Measurements from ENCODE around the gene COX8A.

COX8A gene

DNA sequence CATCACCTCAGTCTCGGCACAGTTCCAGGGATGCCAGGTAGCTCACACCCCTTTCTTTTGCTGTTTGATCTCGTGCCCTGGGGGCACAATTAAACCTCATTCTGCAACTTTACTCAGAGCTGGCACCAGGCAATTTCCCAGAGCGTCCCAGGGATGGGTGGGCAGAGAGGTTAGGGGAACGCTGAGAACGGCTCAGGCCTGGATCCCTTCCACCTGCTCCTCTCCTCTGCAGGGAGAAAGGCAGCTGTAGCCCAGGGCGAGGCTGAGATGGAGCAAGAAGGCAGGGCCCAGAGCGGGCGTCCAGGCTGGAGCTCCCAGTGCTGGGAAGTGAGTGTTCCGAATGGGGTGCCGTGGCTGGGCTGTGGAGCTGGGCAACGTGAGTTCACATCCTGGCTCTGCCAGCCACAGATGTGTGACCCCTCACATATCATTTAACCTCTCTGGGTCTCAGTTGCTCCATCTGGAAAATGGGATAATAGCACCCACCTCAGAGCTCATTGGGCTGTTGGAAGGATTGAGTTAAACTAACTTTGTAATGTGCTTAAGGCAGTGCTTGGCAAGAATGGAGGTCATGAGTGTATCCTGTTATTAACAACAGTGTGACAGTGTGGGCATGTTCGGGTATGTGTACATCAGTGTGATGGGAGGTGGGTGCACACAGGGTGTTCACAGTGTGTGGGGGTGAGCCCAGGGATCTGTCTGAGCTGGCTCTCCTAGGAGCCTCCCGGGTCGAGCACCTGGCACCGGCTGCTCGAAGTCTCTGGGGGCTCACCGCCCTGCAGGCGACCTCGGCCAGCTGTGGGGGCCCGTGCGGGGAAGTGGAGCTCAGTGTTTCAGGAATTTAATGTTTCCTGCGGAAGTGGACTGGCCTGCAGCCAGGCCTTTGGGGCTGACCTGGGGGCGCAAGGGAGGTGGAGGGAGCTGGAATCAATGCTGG, 27.3 kb downstream of the COX8A start:
- DNase-seq (ENCODE audit: low read depth in 2 of 2) = no peak

DNA sequence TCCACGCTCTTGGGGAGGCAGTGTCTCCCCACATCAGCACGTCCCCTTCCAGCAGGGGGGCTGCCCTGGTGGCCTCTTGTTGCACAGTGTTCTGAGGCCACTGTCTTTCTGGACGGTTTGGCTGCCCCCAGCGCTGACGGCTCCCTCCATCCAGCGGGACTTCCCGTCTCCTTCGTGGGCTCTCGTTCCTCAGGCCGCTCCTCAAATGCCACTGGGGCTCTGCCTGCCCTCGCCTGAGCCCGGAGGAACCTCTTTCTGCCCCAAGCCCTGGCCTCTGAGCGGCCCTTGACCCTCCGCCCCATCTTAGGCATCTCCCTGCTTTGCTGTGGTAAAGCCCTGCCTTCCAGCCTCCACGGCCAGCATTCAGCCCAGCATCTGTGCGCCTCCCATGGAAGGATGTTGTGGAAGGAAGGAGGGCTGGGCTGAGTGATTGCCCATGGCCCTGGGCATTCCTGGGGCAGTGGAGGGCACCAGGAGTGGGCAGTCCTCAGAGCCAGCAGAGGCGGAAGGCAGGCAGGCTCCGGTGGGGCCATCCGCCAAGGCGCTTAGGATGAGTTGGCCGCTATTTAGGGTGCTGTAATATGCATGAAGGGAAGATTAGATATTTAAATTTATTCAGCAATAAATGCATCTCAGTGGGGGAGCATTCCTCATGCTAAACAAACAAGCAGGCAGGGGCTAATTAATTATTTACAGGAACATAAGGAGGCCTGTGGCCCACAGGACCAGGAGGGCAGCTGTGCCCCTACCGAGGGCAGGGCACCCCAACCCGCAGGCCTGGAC, 29.6 kb downstream of the COX8A start:
- no peak for DNase-seq (ENCODE audit: low read depth in 2 of 2)

DNA sequence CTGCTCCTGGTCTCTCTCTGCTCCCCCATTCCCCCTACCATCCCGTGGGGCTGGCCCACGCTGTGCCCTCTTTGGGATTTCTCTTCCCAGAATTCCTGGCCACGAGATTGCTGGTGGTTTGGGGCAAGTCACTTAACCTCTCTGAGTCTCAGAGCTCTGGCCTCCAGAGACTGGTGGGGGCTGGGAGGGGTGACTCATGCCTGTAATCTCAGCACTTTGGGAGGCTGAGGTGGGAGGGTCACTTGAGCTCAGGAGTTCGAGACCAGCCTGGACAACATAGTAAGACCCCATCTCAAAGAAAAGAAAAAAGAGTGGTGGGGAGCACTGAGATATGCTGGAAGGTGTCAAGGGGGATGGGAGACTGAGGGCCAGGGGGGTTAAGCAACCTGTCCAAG, 30.2 kb downstream of the COX8A start:
- DNase-seq (ENCODE audit: low read depth in 2 of 2) = no peak

DNA sequence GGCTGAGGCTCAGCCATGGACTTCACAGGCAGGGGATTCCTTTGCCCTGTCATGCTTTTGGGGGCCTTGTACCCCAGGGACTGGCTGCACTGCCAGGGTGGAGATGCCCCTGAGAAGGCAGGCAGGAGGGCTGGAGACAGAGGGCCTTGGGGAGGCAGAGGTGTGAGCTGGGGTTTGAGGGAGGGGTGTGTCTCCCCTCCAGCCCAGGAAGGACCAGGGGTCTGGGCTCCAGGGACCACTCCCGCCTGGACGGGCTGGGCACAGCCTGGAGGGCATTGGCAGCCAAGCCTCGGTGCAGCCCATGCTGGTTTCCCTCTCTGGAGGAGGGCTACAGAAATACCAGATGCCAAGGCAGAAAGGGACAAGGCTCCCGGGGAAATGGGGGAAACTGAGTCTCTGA, 31.3 kb downstream of the COX8A start:
- DNase-seq (ENCODE audit: low read depth in 2 of 2) = no peak

DNA sequence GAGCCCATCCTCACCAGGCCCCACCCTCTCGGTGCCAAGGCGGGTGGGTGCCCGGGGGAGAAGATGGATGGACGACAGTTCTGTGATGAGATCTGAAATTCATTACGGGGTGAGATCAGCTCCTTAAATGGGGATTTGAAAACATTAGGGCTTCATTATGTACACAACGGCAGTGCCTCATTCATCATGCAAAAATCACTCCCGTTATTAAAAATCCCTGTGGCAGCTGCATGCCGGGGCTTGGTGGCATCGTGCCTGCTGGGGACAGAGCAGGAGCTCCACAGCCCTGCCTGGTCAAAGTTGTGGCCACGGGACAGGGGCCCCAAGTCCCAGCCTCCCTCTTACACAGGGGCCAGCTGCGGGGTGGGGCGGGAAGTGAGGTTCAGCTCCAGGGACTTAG, 32.0 kb downstream of the COX8A start:
- no peak for DNase-seq (ENCODE audit: low read depth in 2 of 2)

DNA sequence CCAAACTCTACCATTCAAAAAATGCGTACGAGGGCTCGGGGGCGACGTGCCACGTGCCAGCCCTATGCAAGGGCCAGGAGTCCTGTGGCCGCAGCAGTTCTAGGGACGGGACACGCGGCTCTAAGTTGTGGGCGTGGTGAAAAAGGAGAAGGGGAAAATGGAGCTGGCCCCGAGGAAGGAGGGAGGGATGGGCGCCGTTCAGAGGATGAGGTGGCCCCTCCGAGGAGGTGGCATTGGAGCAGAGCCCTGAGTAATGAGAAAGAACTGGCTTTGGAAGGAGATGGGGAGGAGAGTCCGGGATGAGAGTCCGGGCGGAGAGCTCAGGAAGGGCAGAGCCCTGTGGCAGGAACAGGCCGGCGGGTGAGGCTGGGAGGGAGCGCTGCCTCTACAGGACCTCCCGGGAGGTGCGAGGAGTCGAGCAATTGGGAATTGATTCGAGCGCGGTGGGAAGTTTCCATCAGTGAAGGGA, 32.8 kb downstream of the COX8A start:
- no peak for DNase-seq (ENCODE audit: low read depth in 2 of 2)

DNA sequence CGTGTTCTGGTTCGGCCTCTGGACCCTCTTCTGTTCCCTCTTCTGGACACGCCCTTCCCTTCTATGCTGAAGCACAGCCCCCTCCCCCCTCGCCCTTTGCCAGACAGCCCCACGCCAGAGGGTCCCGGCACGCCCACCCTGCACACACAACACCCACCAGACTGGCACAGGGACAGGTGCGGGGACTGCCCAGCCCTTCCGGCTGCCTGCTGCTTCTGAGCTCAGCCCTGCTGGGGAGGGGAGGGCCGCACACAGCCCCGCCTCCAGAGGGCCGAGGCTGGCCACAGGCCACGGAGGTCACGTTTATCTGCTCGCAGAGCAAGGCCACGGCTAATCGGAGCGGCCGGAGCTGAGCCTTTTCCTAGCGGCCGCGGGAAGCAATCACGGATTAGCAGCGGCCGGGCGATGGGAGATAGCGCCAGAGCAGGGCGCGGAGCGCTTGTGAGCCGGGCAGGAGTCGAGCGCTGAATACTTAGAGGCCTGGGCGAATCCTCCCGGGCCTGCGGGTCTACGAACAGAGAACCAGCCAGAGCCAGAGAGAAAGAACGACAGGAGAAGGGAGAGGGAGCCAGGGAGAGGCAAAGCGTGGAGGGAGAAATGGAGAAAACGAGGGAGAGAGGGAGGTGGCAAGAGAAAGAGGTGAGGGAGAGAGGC, 33.3 kb downstream of the COX8A start:
- DNase-seq (ENCODE audit: low read depth in 2 of 2) = no peak

DNA sequence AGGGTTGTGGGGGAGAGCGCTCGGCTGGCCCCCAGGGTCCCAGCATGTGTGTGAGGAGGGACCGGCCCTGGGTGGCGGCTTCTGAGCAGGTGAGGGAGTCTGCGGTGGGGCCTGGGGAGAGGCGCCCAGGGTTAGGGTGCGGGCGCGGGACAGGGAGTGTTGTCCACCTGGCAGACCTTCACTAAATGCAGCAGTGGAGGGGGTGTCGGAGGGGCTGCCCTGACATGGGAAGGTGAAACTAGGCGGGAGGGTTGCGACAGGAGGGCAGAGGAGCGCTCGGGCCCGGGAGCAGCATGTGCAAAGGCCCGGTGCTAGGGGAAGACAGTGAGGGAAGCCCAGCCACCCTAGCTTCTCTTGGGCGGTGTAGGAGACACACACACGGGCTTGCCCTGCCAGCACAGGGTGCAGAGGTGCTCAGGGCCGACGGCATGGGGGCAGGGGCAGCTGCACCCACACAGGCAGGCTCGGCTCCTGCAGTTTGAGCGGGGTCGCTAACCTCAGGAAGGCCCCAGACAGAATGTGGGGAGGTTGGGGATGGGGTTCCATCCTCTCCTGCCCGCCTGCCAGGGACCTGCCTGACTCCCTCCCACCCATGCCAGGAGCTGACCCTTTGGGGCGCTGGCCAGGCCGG, 34.0 kb downstream of the COX8A start:
- DNase-seq (ENCODE audit: low read depth in 2 of 2) = no peak

- DNase-seq (ENCODE audit: low read depth in 2 of 2) = no peak
These were observed 34.7 kb downstream of the COX8A start for GRCh38 chr11:64008914-64009633.

- DNase-seq (ENCODE audit: low read depth in 2 of 2) = no peak
These were observed 35.3 kb downstream of the COX8A start for GRCh38 chr11:64009710-64010109.

GRCh38 chr11:64010783-64011182, 36.4 kb downstream of the COX8A start:
- no peak for DNase-seq (ENCODE audit: low read depth in 2 of 2)

- no peak for DNase-seq (ENCODE audit: low read depth in 2 of 2)
These were observed 37.0 kb downstream of the COX8A start for GRCh38 chr11:64011371-64011770.

DNA sequence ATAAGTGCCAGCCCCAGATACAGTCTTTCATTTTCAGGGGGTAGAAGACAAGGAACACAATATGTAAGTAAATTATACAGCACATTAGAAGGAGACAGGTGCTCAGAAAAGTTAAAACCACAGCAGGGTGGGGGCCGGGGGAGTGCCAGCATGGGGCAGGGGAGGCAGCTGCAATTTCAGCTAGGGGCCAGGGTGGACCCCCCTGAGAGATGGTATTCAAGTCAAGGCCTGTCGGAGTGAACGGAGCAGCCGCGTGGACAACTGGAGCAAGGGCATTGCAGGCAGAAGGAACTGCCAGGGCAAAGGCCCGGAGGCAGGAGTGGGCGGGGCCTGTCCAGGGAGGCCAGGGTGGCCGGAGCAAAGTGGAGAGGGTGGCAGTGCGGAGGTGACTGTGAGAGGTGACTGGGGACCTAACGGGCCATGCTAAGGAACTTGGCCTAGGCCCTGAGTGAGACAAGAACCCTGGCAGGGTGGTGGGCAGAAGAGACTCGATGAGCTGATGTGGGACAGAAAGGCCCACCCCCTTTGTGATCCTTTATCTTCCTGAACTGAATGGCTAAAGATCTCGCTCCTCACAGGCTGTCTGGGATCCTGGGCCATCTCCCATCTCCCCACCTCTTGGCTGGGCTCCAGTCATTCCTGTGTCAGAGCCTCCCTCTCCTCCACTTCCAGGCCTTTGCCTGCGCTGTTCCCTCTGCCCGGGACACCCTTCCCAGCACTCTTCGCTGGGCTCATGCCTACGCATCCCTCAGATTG, 38.9 kb downstream of the COX8A start:
- no peak for DNase-seq (ENCODE audit: low read depth in 2 of 2)

DNA sequence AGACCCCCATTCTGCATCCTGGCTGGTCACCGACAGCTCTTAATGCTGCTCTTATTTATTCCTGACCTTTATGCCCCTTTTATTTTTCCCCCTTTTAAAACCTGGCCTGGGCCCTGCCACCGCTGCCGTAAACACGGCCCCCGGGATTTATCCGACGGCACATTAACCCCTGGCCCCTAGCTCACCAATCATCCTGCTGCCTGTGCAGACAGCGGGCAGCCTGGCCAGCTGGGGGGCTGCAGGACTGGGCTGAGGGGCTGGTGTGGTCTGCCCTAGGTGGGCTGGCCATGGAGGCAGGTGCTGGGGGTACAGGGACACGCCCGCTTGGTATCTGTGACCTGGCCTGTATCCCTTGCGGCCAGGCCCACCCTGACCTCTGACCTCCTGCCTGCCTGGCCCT, 39.9 kb downstream of the COX8A start:
- DNase-seq (ENCODE audit: low read depth in 2 of 2) = no peak

- no peak for DNase-seq (ENCODE audit: low read depth in 2 of 2)
These were observed 41.1 kb downstream of the COX8A start for GRCh38 chr11:64015510-64015909.

DNA sequence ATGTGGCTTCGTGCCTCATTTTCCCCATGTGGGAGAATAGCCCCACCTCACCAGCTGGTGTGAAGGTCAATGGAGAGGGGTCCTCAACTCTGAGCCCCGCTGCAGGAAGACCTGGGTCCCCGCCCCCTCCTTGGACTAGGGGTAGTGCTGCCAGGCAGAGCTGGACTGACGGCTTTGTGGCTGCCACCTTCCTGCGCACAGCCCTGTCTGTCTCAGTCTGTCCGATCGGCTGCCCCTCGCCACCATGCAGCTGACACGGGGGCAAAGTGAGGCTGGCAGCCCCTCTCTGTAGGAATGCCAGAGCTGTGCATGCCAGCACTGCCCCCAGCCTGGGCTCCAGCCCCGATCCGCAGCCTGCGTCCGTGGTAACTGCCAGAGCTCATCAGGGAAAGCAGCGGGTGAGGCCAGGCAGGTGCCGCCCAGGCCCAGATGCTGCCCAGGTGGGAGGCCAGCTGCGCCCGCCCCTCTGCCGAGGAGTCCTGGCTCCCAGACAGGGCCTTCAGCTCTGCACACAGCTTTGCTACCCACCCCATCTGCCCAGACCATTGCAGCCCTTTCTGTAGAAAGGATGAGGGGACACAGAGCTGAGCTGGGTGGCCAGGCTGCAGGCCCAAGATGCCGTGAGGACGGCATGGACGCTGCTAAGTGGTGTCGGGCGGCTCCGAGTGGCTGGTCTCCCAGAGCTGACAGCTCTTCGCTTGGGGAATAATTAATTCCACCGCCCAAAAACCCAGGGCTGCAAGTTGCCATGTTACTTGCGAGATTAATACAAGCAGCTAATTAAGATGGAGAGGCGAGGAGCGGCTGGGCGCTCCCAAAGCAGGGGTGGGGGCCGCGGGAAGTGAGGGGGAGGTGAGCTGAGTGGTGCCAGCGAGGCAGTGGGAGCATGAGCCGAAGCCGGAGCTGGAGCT, 41.8 kb downstream of the COX8A start:
- no peak for DNase-seq (ENCODE audit: low read depth in 2 of 2)

DNA sequence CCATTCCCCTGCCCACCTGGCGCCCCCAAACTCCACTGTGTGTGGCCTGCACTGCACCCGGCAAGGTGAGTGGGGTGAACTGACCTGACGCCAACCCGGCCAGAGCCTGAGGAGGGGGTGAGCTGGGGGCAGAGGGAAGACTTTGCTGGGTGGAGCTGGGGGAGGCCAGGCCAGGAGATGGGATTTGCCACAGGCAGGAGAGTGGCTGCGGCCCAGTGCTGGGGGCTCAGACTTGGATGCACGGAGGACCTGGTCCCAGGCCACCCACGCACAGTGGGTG, 43.5 kb downstream of the COX8A start:
- DNase-seq (ENCODE audit: low read depth in 2 of 2) = no peak

DNA sequence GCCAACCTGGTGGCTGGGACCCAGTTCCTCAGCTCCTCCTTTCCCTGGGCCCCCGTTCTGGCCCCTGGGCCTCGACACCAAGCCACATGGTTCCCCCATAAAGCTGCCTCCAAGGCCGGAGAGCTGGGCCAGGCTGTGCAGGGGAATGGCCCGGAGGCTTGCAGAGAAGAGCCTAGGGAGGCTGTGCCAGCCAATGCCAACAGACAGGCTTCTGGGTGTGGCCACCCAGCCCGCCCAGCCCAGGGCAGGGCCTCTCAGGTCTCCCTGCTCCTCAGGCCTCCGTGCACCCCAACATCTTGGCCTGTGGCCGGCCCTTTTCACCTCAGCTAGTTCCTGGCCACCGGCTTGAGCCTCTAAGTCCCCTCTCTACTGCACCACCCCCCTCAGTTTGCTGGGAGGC, 43.9 kb downstream of the COX8A start:
- DNase-seq (ENCODE audit: low read depth in 2 of 2) = no peak
